ENCODE data around the gene CEBPA. TPM values are rescaled to one million over a fixed set of nuclear protein-coding genes. Genes with fewer than 3 reads are reported as not detected.

The CEBPA gene
- total and polyA plus RNA-seq, 7 donors, result 2.9 to 64.3 (median 16.1) TPM

- WGBS, 2 donors, result 1 to 3% methylated on average over 91 of the region's 91 CpGs
- Histone ChIP-seq H3K4me3 (peak overlapping the region; percentile 30 to 83 (median 63)), H3K27me3 (peaks cover 7 to 36% (median 11%) of the 10 kb centered on the region in 3 donors), H3K4me1 (peaks cover 0 to 50% (median 37%) of the 10 kb centered on the region in 4 donors), H3K27ac (peak overlapping the region in 2 of 4 donors; percentile 27 to 85), H3K9me3 (no peaks in the 10 kb centered on the region), H3K36me3 (no peaks in the 10 kb centered on the region)
- TF ChIP-seq POLR2AphosphoS5 (IDR thresholded peaks at IDR 0.05) (no peak), EP300 (IDR thresholded peaks at IDR 0.05) (no peak), CTCF (IDR thresholded peaks at IDR 0.05) (no peak), POLR2A (IDR thresholded peaks at IDR 0.05) (no peak)
- intact Hi-C loops (cut with DNase I), result loop anchor here (5.0 kb wide), 4 partner anchors 64 to 221 kb away; partner anchors contain the start of gene PEPD
- peak; percentile 69 for DNase-seq
Measured at GRCh38 chr19:33301144-33301899, 1.0 kb downstream of the CEBPA start.

GRCh38 chr19:33300894-33301143 lies 1.5 kb downstream of the CEBPA start:
- no peak for TF ChIP-seq POLR2A (IDR thresholded peaks at IDR 0.05)
- Histone ChIP-seq H3K4me3 (peak overlapping the region; percentile 30 to 83 (median 63)), H3K27me3 (peaks cover 7 to 36% (median 11%) of the 10 kb centered on the region in 3 donors), H3K27ac (peak overlapping the region in 1 of 4 donors; percentile 47), H3K4me1 (peaks cover 0 to 50% (median 37%) of the 10 kb centered on the region in 4 donors), H3K9me3 (no peaks in the 10 kb centered on the region), H3K36me3 (no peaks in the 10 kb centered on the region)
- WGBS, 2 donors, result 2 to 11% methylated on average over 7 of the region's 7 CpGs
- intact Hi-C loops (cut with DNase I), result loop anchor here (5.0 kb wide), 4 partner anchors 64 to 221 kb away; partner anchors contain the start of gene PEPD
- no peak for DNase-seq

GRCh38 chr19:33300009-33300893 lies 2.1 kb downstream of the CEBPA start:
- Histone ChIP-seq H3K36me3 (no peaks in the 10 kb centered on the region), H3K4me1 (peaks cover 0 to 50% (median 37%) of the 10 kb centered on the region in 4 donors), H3K4me3 (peak overlapping the region; percentile 30 to 83 (median 63)), H3K27me3 (peaks cover 7 to 36% (median 11%) of the 10 kb centered on the region in 3 donors), H3K27ac (peak overlapping the region in 2 of 4 donors; percentile 5 to 31), H3K9me3 (no peaks in the 10 kb centered on the region)
- intact Hi-C loops (cut with DNase I), result loop anchor here (5.0 kb wide), 4 partner anchors 63 to 222 kb away; partner anchors contain the start of gene PEPD
- peak; percentile 78 for DNase-seq
- TF ChIP-seq CTCF (IDR thresholded peaks at IDR 0.05) (no peak), POLR2AphosphoS5 (IDR thresholded peaks at IDR 0.05) (no peak), POLR2A (IDR thresholded peaks at IDR 0.05) (no peak), EP300 (IDR thresholded peaks at IDR 0.05) (no peak)
- WGBS, 2 donors, result 12 to 54% methylated on average over 25 of the region's 25 CpGs

GRCh38 chr19:33299051-33299688 lies 3.2 kb downstream of the CEBPA start:
- no peaks in the 10 kb centered on the region for H3K36me3 ChIP-seq
- H3K4me3 ChIP-seq, result peak overlapping the region in 1 of 4 donors; percentile 66
- intact Hi-C loops (cut with DNase I), result no loop called here
- no peak overlapping the region for H3K27ac ChIP-seq
- H3K9me3 ChIP-seq, result no peaks in the 10 kb centered on the region
- DNase-seq, result peak; percentile 60
- peaks cover 7 to 36% (median 11%) of the 10 kb centered on the region in 3 donors for H3K27me3 ChIP-seq
- peaks cover 0 to 42% (median 32%) of the 10 kb centered on the region in 4 donors for H3K4me1 ChIP-seq
- 65 to 75% methylated on average over 8 of the region's 8 CpGs for WGBS, 2 donors
- no peak for TF ChIP-seq EP300 (IDR thresholded peaks at IDR 0.05)
- no peak for TF ChIP-seq POLR2A (IDR thresholded peaks at IDR 0.05)
- no peak for TF ChIP-seq POLR2AphosphoS5 (IDR thresholded peaks at IDR 0.05)
- no peak for TF ChIP-seq CTCF (IDR thresholded peaks at IDR 0.05)
